ENCODE results near the gene LAMA3. TPM values are rescaled to one million over a fixed set of nuclear protein-coding genes. Genes with fewer than 3 reads are reported as not detected.

LAMA3 gene
- total RNA-seq, 1 experiment from 2014 or later = 26.7 TPM

DNA sequence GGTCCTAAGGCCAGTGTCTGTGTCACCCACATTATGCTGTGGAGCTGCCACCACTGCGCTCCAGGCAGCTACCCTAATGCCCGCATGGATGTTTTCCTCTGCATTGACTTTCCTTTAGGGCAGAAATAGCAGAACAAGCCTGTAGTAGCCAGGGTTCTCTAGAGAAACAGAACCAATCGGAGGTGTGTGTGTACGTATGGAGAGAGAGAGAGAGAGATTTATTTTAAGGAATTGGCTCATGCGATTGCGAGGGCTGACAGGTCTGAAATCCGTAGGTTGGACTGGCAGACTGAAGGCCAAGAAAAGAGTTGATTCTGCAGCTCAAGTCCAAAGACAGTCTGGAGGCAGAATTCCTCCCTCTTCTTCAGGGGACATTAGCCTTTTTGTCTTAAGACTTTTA lies 110.3 kb downstream of the LAMA3 start:
- DNase-seq (ENCODE audit: low read depth) = no peak
- in situ Hi-C loops (cut with HindIII; ENCODE audit: low pct_unique_long_range_greater_than_20kb, low sequenced_read_pairs) = no loop called here

DNA sequence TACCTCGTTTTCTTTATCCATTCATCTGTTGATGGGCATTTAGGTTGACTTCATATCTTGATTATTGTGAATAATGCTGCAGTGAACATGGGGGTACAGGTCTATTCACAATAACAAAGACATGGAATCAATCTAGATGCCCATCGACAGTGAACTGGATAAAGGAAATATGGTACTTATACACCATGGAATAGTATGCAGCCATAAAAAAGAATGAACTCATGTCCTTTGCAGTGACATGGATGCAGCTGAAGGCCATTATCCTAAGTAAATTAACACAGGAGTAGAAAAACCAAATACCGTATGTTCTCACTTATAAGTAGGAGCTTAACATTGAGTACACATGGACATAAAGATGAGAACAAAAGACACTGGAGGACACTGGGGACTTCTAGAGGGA lies 111.6 kb downstream of the LAMA3 start:
- DNase-seq (ENCODE audit: low read depth) = no peak
- in situ Hi-C loops (cut with HindIII; ENCODE audit: low pct_unique_long_range_greater_than_20kb, low sequenced_read_pairs) = no loop called here

DNA sequence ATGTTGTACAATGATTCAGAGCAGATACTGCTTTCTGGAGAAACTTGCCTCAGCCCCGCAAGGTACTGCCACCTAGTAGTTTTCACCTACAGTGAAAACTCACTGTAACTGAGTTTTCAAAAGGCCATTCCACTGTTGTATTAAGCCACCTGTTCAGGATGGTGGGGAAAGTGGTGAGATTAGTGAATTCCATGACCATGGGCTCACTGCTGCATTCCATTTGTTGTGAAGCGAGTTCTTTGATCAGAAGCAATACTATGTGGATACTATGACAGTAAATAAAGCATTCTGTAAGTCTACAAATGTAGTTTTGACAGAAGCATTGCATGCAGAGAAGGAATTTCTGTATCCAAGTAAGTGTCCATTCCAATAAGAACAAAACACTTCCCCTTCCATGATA lies 113.6 kb downstream of the LAMA3 start:
- no peak for DNase-seq (ENCODE audit: low read depth)
- in situ Hi-C loops (cut with HindIII; ENCODE audit: low pct_unique_long_range_greater_than_20kb, low sequenced_read_pairs) = no loop called here

DNA sequence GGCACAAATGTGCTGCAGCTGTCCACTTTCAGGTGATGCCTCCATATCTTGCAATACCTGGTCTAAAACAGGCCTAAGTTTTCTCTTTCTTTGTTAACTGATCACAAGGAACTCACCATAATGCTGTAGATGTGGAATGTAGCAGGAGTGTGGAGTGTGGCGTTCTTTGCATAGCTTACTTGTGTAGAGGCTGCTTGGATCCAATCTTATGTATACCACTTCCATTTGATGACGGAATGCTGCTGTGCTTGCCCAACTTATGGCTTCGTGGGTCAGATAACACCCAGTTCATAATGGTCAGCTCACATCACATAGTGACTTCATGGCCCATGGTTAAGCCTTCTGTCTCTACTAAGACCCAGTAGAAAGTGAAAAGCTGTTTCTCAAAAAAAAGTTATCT lies 114.5 kb downstream of the LAMA3 start:
- in situ Hi-C loops (cut with HindIII; ENCODE audit: low pct_unique_long_range_greater_than_20kb, low sequenced_read_pairs) = no loop called here
- no peak for DNase-seq (ENCODE audit: low read depth)

DNA sequence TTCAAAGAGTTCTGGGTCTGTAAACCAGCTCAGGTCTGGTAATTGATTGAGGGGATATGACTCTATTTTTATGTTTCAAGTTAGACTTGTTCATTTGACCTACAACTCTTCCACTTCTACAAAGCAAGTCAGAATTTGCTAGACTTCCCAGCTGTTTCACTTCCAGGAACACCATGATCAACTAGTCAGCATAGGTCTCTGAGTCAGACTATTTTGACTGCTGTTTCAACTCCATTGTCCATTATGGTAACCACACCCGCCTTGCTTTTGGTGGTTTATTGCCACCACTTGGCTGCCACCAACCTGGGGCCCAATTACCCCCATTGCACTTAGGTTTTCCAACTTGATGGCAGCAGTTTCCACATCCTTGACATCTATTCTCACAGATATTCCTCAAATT lies 116.6 kb downstream of the LAMA3 start:
- no peak for DNase-seq (ENCODE audit: low read depth)
- in situ Hi-C loops (cut with HindIII; ENCODE audit: low pct_unique_long_range_greater_than_20kb, low sequenced_read_pairs) = no loop called here

DNA sequence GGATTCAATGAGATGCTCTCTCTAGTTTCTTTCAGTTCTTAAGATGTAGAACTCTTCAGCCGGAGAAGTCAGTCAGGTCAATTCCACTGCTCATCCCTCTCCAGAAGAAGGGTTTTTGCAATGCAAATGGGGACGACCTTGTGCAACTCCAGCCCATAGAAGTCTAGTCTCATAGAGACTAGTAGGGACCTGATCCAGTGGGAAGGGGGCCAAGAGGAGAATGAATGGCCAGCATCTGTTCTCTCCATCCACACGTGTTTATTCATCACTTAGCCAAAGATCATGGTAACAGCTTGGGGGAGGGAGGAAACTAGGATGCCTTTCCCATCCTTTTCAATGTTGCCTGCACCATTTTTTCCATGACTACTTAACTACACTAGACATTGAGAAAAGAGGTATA lies 120.2 kb downstream of the LAMA3 start:
- DNase-seq (ENCODE audit: low read depth) = no peak
- in situ Hi-C loops (cut with HindIII; ENCODE audit: low pct_unique_long_range_greater_than_20kb, low sequenced_read_pairs) = no loop called here

DNA sequence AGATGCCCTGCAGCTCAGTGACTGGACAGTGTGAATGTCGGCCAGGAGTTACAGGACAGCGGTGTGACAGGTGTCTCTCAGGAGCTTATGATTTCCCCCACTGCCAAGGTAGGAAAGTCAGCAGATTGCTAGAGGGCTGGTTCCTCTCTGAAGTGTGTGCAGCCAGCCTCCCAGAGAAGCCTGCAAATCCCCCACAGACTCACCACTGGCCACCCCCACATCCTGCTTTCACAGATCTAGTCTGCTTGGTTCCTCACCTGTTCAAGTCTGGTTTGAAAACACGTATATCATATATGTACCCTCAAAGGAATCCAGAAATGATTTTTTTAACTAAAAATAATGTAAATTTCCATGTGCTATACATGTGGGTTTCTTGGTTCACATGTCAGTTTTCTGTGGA lies 121.1 kb downstream of the LAMA3 start:
- no peak for DNase-seq (ENCODE audit: low read depth)
- in situ Hi-C loops (cut with HindIII; ENCODE audit: low pct_unique_long_range_greater_than_20kb, low sequenced_read_pairs) = no loop called here

DNA sequence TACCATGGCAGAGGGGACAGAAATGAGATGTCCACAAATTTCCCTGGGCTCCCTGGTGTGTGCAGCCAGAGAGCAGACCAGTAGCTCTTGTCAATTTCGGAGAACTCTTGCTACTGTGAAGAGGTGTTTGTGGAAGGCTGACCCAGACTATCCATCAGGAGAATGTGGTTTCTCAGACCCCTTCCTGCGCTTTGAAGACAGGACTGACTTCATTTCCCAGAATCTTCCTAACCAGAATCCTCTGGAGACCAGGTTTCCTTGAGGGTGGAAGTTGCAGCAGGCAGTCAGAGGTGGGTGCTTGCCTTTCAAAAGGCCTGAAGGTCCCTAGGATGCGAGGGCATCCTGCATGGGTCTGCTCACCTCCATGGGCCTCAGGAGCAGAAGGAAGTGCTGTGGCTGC lies 121.9 kb downstream of the LAMA3 start:
- no peak for DNase-seq (ENCODE audit: low read depth)
- in situ Hi-C loops (cut with HindIII; ENCODE audit: low pct_unique_long_range_greater_than_20kb, low sequenced_read_pairs) = no loop called here

DNA sequence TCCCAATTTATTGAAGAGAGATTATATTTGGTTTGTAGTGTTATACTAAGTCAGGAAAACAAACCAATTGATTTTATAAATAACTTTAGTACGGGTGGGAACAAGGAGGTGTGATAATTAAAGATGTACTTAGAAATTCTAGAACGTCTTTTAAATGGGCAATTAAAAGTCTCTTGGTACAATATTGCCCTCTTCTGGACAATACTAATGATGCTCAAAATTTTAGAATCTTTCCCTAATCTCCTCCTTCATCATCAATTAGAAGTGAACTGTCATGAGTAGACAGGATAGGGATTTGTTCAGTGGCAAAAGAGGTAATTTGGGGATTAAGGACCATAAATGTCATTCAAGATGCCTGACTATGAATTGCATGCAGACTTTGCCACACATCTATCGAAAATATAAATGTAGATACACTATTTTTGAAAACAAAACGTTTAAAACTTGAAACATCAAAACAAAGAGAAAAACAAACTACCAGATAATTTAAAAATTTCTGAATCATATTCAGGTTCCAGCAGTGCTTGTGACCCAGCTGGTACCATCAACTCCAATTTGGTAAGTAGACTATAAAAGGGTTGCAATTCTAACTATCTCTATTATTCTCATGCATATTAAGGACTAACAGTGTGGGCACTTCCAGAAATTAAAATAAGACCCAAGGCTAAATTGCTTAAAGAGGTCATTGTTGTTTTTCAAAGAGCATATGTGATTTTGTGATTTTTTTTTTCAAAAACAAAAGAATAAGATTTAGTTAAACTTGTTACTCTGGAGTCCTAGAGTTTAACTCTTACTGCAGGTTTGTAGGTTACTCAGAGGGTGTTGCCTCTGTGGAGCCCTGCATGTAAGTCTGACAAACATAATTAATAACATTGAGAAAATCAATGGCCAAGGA lies 123.5 kb downstream of the LAMA3 start:
- in situ Hi-C loops (cut with HindIII; ENCODE audit: low pct_unique_long_range_greater_than_20kb, low sequenced_read_pairs) = no loop called here
- DNase-seq (ENCODE audit: low read depth) = no peak

DNA sequence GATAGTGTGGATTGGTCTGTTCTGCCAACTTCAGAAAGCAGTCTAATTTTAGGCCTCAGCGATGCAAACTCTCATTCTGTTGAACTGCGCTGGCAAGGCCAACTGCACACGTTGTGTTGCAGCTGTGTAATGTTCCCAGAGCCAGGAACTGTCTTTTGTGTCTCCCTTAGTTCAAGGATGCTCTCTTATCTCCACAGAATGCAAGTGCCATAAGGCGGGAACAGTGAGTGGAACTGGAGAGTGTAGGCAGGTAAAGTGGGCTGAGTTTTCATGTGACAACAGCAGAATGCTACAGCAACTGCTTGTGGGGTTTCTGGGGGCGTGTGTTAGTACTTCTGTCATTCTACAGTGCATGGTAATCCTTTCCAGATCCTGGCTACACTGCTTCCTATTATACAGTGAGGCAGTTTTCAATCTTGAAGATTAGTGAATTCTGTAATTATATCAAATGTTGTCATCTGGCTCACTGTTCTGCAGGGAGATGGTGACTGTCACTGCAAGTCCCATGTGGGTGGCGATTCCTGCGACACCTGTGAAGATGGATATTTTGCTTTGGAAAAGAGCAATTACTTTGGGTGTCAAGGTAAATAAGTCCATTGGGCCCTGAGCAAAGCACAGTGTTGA lies 125.8 kb downstream of the LAMA3 start:
- no peak for DNase-seq (ENCODE audit: low read depth)
- in situ Hi-C loops (cut with HindIII; ENCODE audit: low pct_unique_long_range_greater_than_20kb, low sequenced_read_pairs) = no loop called here

DNA sequence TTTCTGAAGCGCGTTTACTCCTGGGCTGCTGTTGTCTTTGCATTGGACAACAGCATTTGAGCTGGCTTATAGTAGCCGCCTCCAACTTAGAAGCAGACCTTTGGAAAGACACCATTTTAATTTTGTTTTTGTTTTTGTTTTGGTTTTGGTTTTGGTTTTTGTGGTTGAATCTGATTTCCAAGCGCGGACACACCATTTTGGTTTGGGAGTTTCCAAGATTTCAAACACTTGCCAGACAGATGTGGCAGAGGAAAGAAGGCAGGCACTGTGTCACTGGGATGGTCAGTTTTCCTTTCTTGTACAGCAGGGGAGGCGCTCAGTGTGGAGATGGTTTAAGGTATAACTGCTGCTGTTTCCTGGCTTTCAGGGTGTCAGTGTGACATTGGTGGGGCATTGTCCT lies 126.8 kb downstream of the LAMA3 start:
- no peak for DNase-seq (ENCODE audit: low read depth)
- in situ Hi-C loops (cut with HindIII; ENCODE audit: low pct_unique_long_range_greater_than_20kb, low sequenced_read_pairs) = no loop called here

DNA sequence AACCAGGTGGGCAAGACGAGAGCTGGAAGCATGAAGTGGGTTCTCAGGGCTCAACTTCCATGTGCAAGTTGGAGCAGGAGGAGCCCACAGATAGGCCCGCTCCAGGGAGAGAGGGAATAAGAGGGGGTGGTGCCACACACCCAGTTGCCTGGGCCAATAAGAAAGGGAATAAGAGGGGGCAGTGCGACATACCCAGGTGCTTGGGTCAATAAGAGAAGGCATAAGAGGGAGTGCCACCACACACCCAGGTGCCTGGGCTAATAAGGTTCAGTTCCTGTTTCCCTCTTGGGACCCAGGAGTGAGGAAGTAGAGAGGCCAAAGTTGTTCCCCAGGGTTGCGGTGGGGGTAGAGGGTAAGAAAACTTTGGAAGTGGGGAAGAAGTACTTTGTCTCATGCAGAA lies 127.5 kb downstream of the LAMA3 start:
- in situ Hi-C loops (cut with HindIII; ENCODE audit: low pct_unique_long_range_greater_than_20kb, low sequenced_read_pairs) = no loop called here
- DNase-seq (ENCODE audit: low read depth) = no peak

DNA sequence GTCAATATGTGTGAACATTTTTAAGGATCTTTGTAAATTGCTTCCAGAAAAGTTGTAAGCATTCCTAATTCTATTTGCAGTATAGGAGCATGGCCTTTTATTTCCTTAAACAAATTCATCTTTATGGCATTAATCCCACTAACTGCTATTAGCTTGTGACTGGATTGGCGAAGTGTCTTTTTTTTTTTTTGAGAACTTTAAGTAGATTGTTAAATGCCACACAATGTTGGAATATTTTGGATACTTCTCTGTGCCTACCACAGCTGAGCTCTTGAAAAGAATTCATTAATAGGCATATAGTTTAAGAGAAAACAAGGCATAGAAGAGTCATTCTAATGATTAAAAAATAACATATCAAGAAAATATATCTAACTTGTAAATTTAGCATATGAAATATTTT lies 129.7 kb downstream of the LAMA3 start:
- in situ Hi-C loops (cut with HindIII; ENCODE audit: low pct_unique_long_range_greater_than_20kb, low sequenced_read_pairs) = no loop called here

DNA sequence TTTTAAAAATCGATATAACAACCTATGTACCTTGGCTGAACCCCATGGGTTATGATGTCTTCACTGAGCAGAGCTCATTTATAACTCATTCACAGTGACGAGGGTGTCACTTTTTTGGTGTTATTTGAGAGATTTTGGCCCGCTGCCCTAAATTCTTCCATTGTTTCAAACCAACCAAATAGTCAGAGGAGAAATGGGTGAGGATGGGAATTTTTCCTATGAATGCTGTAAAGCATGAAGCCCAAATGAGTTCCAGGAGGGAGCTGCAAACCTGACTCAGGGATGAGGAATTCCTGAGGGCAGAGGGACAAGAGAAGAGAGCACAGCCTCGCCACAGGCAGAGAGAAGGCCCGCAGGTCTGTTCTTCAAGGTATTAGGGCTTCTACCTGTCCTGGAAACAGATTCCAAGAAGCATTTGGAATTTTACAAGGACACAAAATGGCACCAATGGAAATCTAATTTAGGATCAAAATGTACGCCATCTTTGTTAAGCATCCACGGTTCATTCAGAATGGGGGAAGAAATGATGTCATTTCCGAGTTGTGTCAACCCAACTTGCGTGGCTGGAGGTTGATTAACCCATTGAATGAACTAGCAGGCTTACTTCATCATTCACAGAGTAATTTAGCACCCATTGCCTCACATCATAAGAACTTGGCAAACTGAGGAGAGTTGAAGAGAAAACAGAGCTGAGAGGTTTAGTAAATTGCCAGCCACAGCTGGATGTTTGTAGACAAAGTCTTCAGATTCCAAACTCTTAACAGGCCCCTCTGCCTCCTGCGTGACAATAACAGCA lies 133.5 kb downstream of the LAMA3 start:
- peak; percentile 79 for DNase-seq (ENCODE audit: low read depth)
- in situ Hi-C loops (cut with HindIII; ENCODE audit: low pct_unique_long_range_greater_than_20kb, low sequenced_read_pairs) = no loop called here

More for the DNA sequence above, 129.7 kb downstream of the LAMA3 start:
- no peak for DNase-seq (ENCODE audit: low read depth)

DNA sequence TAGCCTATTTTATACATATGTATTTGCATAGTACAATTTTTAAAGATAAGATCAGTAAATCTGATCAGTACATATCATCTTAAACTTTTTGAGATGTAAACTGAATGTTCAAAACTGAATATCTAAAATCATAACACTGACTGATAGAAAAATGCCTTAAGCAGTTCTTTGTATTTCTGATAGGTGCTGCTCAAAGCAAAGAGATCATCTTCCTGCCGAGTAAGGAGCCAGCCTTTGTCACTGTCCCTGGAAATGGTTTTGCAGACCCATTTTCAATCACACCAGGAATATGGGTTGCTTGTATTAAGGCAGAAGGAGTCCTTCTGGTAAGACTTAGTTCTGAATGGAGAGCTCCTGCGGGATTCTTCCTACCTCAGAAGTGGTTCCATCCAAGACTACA lies 135.0 kb downstream of the LAMA3 start:
- no peak for DNase-seq (ENCODE audit: low read depth)
- in situ Hi-C loops (cut with HindIII; ENCODE audit: low pct_unique_long_range_greater_than_20kb, low sequenced_read_pairs) = no loop called here

DNA sequence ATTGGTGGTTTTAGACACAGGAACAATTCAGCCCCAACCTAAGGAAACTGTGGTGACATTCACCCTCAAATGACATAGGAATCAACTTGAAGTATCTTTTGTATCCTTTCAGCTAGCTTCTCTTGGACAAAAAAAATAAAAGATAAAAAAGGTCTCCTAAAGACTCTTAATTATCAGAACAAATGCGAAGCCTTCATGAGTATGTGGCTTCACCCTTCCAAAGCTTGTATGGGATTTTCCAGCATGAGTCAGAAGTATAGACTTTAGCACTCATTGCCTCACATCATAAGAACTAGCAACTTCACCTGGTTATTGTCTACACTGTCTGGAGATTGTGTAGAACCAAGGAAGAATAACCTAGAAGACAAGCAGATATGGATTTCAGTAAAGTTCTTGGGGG lies 135.4 kb downstream of the LAMA3 start:
- DNase-seq (ENCODE audit: low read depth) = no peak

DNA sequence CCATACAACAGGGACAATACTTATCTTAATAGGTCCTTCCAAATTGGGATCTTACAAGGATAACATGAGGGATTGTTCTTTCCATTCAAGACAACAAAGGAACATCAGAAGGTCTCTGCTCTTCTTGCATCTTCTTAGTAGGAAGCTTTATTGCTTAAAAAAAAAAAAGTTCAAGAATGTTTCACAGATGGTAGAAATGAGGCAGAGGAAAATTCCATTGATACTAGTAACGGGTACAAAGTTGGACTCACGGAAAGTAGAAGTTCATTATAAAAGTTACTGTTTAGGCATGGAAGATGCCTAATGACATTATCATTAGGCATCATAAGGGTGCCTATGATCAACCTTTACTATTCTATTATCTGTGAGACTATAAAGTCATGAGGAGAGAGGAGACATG lies 136.2 kb downstream of the LAMA3 start:
- in situ Hi-C loops (cut with HindIII; ENCODE audit: low pct_unique_long_range_greater_than_20kb, low sequenced_read_pairs) = no loop called here
- DNase-seq (ENCODE audit: low read depth) = no peak

More for the DNA sequence above, 135.4 kb downstream of the LAMA3 start:
- in situ Hi-C loops (cut with HindIII; ENCODE audit: low pct_unique_long_range_greater_than_20kb, low sequenced_read_pairs) = no loop called here

DNA sequence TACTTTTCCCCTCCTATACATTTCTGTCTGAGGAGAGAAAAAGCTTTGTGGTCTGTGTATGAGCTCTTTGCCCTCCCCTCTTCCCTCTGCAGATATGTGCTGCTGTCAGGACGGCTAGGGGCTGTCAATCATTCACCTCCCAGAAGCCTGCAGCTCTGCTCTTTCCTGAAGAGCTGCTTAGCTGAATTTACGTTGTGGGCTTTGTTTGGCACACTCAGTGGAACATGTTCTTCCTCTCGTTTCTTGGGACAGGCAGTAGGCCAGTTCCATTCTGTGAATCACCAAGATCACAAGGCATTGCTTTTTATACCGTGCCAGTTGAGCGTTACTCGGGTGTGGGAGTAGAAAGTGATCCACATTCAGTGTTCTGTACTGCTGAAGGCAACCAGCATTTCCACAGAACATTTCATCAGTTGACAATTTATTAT lies 136.7 kb downstream of the LAMA3 start:
- peak; percentile 76 for DNase-seq (ENCODE audit: low read depth)
- in situ Hi-C loops (cut with HindIII; ENCODE audit: low pct_unique_long_range_greater_than_20kb, low sequenced_read_pairs) = no loop called here
